ENCODE measurements around the gene MECP2. TPM values are rescaled to one million over a fixed set of nuclear protein-coding genes. Genes with fewer than 3 reads are reported as not detected.

The MECP2 gene
- total RNA-seq, 2 experiments from 2014 or later = 31.2 to 48.6 TPM

DNA sequence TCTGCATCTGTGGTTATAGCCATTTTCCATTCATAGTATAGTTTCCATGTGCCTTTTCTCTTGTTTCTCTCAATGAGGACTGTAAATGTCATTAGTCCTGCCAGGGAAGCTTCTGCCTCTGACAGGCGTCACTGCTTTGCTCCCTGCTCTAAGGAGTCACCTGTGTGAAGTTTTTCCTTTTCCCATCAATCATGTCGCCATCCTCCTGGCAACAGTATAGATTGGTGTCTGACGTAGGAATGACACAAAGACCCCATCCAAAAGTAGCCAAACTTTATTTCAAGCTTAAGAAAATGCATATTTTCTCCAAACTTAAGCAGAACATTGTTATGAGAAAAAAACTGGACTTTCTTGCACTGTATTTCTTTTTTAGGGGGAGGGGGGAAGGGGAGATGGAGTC is 23.1 kb upstream of the MECP2 start:
- Histone ChIP-seq H3K9me2 (ENCODE audit: insufficient read depth, low read length) (no peaks in the 10 kb centered on the region), H3K4me2 (ENCODE audit: low read length) (no peak overlapping the region), H3K27ac (ENCODE audit: low read depth, low read length, poor library complexity, severe bottlenecking) (no peak overlapping the region), H2AFZ (ENCODE audit: low read length) (no peak overlapping the region), H3K4me1 (ENCODE audit: insufficient read depth, low read length, poor library complexity, severe bottlenecking) (peaks cover 8% of the 10 kb centered on the region), H3K4me3 (ENCODE audit: low read depth, low read length, poor library complexity, severe bottlenecking) (no peak overlapping the region), H4K20me1 (ENCODE audit: insufficient read depth, low read length) (no peaks in the 10 kb centered on the region), H3K36me3 (ENCODE audit: insufficient read depth, low read length) (no peaks in the 10 kb centered on the region), H3K9me3 (ENCODE audit: low read length) (no peaks in the 10 kb centered on the region), H3K79me2 (ENCODE audit: insufficient read depth, low read depth, low read length) (no peaks in the 10 kb centered on the region)
- no peak for TF ChIP-seq EZH2phosphoT487 (IDR thresholded peaks at IDR 0.05; ENCODE audit: borderline replicate concordance, low read depth, low read length)
- TF ChIP-seq, protein P1, sequence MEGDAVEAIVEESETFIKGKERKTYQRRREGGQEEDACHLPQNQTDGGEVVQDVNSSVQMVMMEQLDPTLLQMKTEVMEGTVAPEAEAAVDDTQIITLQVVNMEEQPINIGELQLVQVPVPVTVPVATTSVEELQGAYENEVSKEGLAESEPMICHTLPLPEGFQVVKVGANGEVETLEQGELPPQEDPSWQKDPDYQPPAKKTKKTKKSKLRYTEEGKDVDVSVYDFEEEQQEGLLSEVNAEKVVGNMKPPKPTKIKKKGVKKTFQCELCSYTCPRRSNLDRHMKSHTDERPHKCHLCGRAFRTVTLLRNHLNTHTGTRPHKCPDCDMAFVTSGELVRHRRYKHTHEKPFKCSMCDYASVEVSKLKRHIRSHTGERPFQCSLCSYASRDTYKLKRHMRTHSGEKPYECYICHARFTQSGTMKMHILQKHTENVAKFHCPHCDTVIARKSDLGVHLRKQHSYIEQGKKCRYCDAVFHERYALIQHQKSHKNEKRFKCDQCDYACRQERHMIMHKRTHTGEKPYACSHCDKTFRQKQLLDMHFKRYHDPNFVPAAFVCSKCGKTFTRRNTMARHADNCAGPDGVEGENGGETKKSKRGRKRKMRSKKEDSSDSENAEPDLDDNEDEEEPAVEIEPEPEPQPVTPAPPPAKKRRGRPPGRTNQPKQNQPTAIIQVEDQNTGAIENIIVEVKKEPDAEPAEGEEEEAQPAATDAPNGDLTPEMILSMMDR (conservative IDR thresholded peaks at IDR 0.05; ENCODE audit: low read length) = no peak
- intact Hi-C loops (cut with micrococcal nuclease; ENCODE audit: unreplicated experiment) = no loop called here
- BruUV-seq (replicated peaks) = no TSS peak
- ChIA-PET CTCF (ENCODE audit: unreplicated experiment) (no interaction called here), POLR2A (no interaction called here)
- DNase-seq (ENCODE audit: low spot score) = no peak

DNA sequence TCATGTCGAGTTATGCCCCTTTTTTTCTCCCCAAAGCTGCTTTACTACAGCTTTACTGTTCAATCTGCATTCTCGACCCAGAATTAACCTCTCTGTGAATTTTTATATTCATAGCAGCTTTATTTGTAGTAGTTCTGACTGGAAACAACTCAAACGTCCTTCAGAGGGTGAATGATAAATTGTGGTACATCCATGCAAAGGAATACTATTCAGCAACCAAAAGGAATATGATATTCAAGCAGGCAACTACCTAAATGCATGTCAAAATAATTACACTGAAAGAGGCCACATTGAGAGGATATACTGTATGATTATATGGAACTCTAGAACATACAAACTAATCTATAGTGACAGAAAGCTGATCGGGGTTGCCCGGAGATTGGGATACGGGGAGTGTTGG is 20.0 kb upstream of the MECP2 start:
- POLR2A ChIA-PET = interaction anchor here (0.6 kb wide), 1 partner anchor 310 kb away, joined by 3 read pairs; no protein-coding TSS in a partner anchor
- no peaks in the 10 kb centered on the region for H3K9me3 ChIP-seq (ENCODE audit: low read length)
- no peak overlapping the region for H3K27ac ChIP-seq (ENCODE audit: low read depth, low read length, poor library complexity, severe bottlenecking)
- TF ChIP-seq, protein P1 (conservative IDR thresholded peaks at IDR 0.05; ENCODE audit: low read length) = no peak
- no peak for TF ChIP-seq EZH2phosphoT487 (IDR thresholded peaks at IDR 0.05; ENCODE audit: borderline replicate concordance, low read depth, low read length)
- no peaks in the 10 kb centered on the region for H3K36me3 ChIP-seq (ENCODE audit: insufficient read depth, low read length)
- BruUV-seq (replicated peaks) = no TSS peak
- H3K79me2 ChIP-seq (ENCODE audit: insufficient read depth, low read depth, low read length) = no peaks in the 10 kb centered on the region
- no peaks in the 10 kb centered on the region for H3K9me2 ChIP-seq (ENCODE audit: insufficient read depth, low read length)
- CTCF ChIA-PET (ENCODE audit: unreplicated experiment) = no interaction called here
- no peaks in the 10 kb centered on the region for H4K20me1 ChIP-seq (ENCODE audit: insufficient read depth, low read length)
- no peak for DNase-seq (ENCODE audit: low spot score)
- intact Hi-C loops (cut with micrococcal nuclease; ENCODE audit: unreplicated experiment) = no loop called here
- H3K4me3 ChIP-seq (ENCODE audit: low read depth, low read length, poor library complexity, severe bottlenecking) = no peak overlapping the region
- H3K4me1 ChIP-seq (ENCODE audit: insufficient read depth, low read length, poor library complexity, severe bottlenecking) = no peaks in the 10 kb centered on the region
- H2AFZ ChIP-seq (ENCODE audit: low read length) = no peak overlapping the region
- H3K4me2 ChIP-seq (ENCODE audit: low read length) = no peak overlapping the region

DNA sequence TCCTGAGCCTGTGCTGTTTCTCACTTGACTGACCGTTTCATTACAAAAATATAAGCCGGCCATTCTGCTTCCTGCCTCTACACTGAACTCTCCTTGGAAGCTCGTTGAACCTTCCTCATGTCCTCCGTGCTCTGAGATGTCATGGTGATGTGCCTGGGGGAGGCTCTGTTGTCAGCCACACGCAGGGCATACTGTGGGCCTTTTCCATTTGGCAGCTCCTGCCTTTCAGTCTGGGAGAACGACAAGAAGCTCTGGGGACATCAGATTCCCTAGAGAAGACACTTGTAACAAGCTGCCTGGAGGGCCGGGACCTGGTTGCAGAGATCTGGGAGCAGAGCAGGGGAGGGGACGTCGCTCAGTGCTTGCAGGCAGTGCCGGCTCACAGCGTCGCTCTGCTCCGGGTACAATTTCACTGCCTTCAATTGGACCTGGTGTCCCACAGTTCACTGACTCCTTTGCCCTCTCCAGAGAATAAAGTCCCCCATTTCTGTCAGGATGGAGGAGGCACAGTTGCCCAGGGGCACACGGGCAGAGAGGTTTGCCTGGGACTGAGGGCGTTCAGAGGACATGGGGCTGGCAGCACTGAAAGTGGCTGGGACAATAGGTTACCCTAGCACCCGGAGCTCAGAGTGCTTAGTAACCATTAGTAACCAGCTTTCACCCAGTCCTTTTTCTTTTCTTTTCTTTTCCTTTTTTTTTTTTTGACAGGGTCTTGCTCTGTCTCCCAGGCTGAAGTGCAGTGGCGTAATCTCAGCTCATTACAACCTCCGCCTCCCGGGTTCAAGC is 19.1 kb upstream of the MECP2 start:
- intact Hi-C loops (cut with micrococcal nuclease; ENCODE audit: unreplicated experiment) = no loop called here
- BruUV-seq (replicated peaks) = no TSS peak
- H3K27ac ChIP-seq (ENCODE audit: low read depth, low read length, poor library complexity, severe bottlenecking) = no peak overlapping the region

More for the DNA sequence above, 19.1 kb upstream of the MECP2 start:
- no peaks in the 10 kb centered on the region for H3K36me3 ChIP-seq (ENCODE audit: insufficient read depth, low read length)
- H3K79me2 ChIP-seq (ENCODE audit: insufficient read depth, low read depth, low read length) = no peaks in the 10 kb centered on the region
- POLR2A ChIA-PET = interaction anchor here (0.5 to 0.6 kb wide), 3 partner anchors 180 to 311 kb away, joined by 3 to 4 read pairs (median 3); no protein-coding TSS in a partner anchor
- H4K20me1 ChIP-seq (ENCODE audit: insufficient read depth, low read length) = no peaks in the 10 kb centered on the region
- no peaks in the 10 kb centered on the region for H3K4me1 ChIP-seq (ENCODE audit: insufficient read depth, low read length, poor library complexity, severe bottlenecking)
- H3K9me2 ChIP-seq (ENCODE audit: insufficient read depth, low read length) = no peaks in the 10 kb centered on the region
- TF ChIP-seq, protein P1 (conservative IDR thresholded peaks at IDR 0.05; ENCODE audit: low read length) = no peak
- no peak for TF ChIP-seq EZH2phosphoT487 (IDR thresholded peaks at IDR 0.05; ENCODE audit: borderline replicate concordance, low read depth, low read length)
- DNase-seq (ENCODE audit: low spot score) = no peak
- H3K4me3 ChIP-seq (ENCODE audit: low read depth, low read length, poor library complexity, severe bottlenecking) = no peak overlapping the region
- CTCF ChIA-PET (ENCODE audit: unreplicated experiment) = no interaction called here
- H3K9me3 ChIP-seq (ENCODE audit: low read length) = no peaks in the 10 kb centered on the region
- H2AFZ ChIP-seq (ENCODE audit: low read length) = no peak overlapping the region
- H3K4me2 ChIP-seq (ENCODE audit: low read length) = no peak overlapping the region
